Esophagus squamous epithelium (tissue), 4 donors: ENCODE measurements around the gene EGLN1.

Experiments used
- POLR2A ChIP-seq, 4 donors: fragments of 450-650 bp; IDR thresholded peaks; one replicate each; pipeline ENCODE4 v1.6.1; 2017; ENCODE audit warnings: antibody characterized with exemption in 4 of 4, mild to moderate bottlenecking in 4 of 4, moderate library complexity in 3 of 4
- TF ChIP-seq, protein P1 (sequence below), 6 experiments: fragments of 450-650 bp in 4 of 6; fragments of 200-600 bp in 2 of 6; sonication (generic) in 2 of 6; IDR thresholded peaks; one replicate each; pipeline ENCODE4 v1.5.1; 2016 to 2019; ENCODE audit warnings: antibody characterized with exemption in 6 of 6, mild to moderate bottlenecking in 4 of 6, moderate library complexity in 4 of 6

DNA sequence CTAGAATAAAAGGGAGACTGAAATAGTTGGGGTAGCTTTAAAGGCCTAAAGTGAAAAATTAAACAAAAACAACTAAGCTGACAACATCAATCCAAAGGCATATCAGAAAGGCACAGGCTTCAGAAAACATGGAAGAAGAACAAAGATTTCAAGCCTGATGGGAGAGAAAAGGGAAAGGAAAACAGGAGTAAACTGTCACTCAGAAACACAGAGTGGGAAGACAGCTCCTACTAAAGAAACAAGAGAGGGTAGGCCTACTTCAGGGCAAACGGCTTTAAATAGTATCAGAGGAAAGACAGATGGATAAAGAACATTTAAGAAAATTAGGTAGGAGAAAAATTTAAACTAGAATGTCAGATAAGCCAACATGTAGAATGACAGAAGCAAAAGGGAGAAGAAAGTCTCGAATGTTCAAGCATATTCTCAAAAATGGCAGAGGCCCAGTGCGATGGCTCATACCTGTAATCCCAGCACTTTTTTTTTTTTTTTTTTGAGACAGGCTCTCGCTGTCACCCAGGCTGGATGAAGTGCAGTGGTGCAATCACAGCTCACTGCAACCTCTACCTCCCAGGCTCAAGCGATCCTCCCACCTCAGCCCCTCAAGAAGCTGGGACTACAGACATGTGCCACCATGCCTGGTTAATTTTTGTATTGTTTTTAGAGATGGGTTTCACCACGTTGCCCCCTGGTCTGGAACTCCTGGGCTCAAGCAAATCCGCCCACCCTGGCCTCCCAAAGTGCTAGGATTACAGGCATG, 7.6 kb downstream of the EGLN1 start:
- TF ChIP-seq, protein P1, sequence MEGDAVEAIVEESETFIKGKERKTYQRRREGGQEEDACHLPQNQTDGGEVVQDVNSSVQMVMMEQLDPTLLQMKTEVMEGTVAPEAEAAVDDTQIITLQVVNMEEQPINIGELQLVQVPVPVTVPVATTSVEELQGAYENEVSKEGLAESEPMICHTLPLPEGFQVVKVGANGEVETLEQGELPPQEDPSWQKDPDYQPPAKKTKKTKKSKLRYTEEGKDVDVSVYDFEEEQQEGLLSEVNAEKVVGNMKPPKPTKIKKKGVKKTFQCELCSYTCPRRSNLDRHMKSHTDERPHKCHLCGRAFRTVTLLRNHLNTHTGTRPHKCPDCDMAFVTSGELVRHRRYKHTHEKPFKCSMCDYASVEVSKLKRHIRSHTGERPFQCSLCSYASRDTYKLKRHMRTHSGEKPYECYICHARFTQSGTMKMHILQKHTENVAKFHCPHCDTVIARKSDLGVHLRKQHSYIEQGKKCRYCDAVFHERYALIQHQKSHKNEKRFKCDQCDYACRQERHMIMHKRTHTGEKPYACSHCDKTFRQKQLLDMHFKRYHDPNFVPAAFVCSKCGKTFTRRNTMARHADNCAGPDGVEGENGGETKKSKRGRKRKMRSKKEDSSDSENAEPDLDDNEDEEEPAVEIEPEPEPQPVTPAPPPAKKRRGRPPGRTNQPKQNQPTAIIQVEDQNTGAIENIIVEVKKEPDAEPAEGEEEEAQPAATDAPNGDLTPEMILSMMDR (IDR thresholded peaks at IDR 0.05): no peak
- TF ChIP-seq POLR2A (IDR thresholded peaks at IDR 0.05): no peak
